HFFc6 (cell line): ENCODE measurements around the gene GPAM. TPM values are rescaled to one million over a fixed set of nuclear protein-coding genes. Genes with fewer than 3 reads are reported as not detected.

Experiments
- DNase-seq: peaks from one replicate; pipeline ENCODE4 v3.0.0-alpha.2; 2018
- H3K27ac Mint-ChIP-seq: 2 replicates; pipeline ENCODE4 v1.8.0; 2020; ENCODE audit warnings: mild to moderate bottlenecking, mixed read lengths
- H3K27me3 Mint-ChIP-seq: 2 replicates; pipeline ENCODE4 v1.8.0; 2021; ENCODE audit warnings: mild to moderate bottlenecking, moderate library complexity, mixed read lengths; ENCODE audit not compliant: insufficient read depth
- H3K36me3 Mint-ChIP-seq: 2 replicates; pipeline ENCODE4 v1.8.0; 2021; ENCODE audit warnings: low read depth, mixed read lengths
- H3K4me1 Mint-ChIP-seq: 2 replicates; pipeline ENCODE4 v1.8.0; 2020; ENCODE audit warnings: low read depth, mixed read lengths
- H3K4me3 Mint-ChIP-seq: 2 replicates; pipeline ENCODE4 v1.8.0; 2020; ENCODE audit warnings: mild to moderate bottlenecking, moderate library complexity, mixed read lengths
- H3K9me3 Mint-ChIP-seq: 2 replicates; pipeline ENCODE4 v1.8.0; 2020; ENCODE audit warnings: mild to moderate bottlenecking, mixed read lengths
- total RNA-seq, 6 experiments: library from RNA; stranded (reverse); fragmentation: NEBNext Ultra II Directional; extraction: Animal tissue kit (Norgen Biotek cat#: 25700); gene quantifications; 2 replicates in 1 of 6; 3 replicates in 5 of 6; pipeline ENCODE4 v1.2.3, GENCODE V29; 2021
- TF ChIP-seq, protein P1 (sequence below): fragments of 200-600 bp; sonication (generic); IDR thresholded peaks from 2 replicates; pipeline ENCODE4 v1.5.0; 2021; ENCODE audit warnings: antibody characterized with exemption, mild to moderate bottlenecking

Gene GPAM
- total RNA-seq, 6 experiments from 2014 or later = 7.4 to 14.7 (median 11.4) TPM

DNA sequence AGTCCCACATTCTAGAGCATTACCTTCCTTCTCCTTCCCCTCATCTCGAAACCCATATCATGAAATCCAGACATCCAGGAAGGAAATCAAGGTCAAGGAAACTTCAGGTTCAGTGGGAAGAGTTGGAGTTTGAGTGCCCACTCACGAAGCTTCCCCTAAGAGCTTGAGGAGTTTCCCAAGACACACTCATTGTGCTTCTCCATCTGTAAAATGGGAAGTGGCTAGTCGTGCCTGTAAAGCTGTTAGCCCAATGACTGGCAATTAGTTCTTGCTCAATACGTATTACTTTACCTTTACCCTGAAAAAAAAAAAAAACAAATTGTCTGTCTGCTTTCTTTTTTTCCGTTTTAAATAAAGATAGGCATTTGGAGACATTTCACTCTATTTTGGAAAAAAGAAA is 42.3 kb downstream of the GPAM start:
- no peak overlapping the region for H3K27ac Mint-ChIP-seq
- peaks cover 5% of the 10 kb centered on the region; the same call in 1 of the 2 replicates for H3K4me1 Mint-ChIP-seq
- no peak for DNase-seq
- peaks cover 11% of the 10 kb centered on the region for H3K27me3 Mint-ChIP-seq
- TF ChIP-seq, protein P1, sequence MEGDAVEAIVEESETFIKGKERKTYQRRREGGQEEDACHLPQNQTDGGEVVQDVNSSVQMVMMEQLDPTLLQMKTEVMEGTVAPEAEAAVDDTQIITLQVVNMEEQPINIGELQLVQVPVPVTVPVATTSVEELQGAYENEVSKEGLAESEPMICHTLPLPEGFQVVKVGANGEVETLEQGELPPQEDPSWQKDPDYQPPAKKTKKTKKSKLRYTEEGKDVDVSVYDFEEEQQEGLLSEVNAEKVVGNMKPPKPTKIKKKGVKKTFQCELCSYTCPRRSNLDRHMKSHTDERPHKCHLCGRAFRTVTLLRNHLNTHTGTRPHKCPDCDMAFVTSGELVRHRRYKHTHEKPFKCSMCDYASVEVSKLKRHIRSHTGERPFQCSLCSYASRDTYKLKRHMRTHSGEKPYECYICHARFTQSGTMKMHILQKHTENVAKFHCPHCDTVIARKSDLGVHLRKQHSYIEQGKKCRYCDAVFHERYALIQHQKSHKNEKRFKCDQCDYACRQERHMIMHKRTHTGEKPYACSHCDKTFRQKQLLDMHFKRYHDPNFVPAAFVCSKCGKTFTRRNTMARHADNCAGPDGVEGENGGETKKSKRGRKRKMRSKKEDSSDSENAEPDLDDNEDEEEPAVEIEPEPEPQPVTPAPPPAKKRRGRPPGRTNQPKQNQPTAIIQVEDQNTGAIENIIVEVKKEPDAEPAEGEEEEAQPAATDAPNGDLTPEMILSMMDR = no peak
- no peaks in the 10 kb centered on the region for H3K36me3 Mint-ChIP-seq
- H3K4me3 Mint-ChIP-seq = no peak overlapping the region
- no peaks in the 10 kb centered on the region for H3K9me3 Mint-ChIP-seq

DNA sequence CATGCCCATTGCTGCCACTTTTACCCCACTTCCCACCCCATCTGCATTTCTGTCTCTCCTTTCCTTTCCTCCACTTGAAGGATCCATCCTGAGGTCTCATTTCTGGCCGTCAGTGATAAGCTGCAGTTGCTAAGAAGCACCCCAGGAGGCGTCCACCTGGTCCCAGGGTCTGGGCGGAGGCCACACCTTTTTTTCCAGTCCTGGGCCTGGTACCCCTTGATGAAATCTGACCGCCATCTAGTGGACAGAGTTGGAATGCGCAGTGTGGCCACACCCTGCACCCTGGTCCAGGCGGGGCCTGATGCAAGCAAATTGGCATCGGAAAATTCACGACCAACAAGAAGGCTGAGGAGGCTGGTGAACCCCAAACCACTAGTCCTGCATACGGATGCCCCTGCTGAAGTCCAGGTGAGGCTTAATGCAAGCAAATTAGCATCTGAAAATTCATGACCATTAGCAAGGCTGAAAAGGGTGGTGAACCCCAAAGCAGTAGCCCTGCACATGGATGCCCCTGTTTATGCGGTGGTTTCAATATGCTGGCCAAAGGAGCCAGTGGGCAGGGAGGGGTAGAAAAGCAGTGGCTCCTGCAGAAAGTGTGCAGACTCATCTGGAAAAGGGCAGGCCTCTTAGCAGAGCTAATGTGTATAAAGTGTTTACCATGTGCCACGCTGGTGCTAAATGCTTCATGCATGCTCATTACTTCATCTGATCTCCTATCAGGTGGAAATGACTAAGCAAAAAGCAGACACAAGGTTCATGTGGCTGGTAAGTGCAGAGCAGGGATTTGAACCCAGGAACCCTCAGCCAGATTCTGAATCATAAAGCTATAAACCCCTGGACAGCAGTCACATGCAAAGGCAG is 43.2 kb downstream of the GPAM start:
- Mint-ChIP-seq H3K9me3 (no peaks in the 10 kb centered on the region), H3K36me3 (no peaks in the 10 kb centered on the region), H3K27ac (no peak overlapping the region), H3K27me3 (peaks cover 11% of the 10 kb centered on the region), H3K4me3 (no peak overlapping the region), H3K4me1 (peaks cover 5% of the 10 kb centered on the region; the same call in 1 of the 2 replicates)
- peak; percentile 73 for DNase-seq
- TF ChIP-seq, protein P1 = peak; percentile 98

DNA sequence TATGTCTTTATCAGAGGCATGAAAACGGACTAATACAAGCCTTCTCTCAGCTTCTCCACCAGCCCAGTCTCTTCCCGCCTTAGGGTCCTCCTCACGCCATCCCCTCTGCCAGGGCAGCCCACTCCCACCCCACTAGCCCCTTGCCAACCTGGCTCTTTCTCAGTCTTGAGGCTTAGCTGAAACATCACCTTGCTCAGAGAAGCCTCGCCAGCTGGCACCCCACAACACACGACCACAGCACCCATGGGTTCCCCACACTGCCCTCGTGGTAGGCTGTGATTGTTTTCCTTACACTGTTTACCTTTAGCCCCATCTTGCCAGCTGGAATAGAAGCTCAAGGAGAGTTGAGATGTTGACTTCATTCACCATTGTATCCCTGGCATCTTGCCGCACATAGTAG is 44.4 kb downstream of the GPAM start:
- Mint-ChIP-seq H3K36me3 (no peaks in the 10 kb centered on the region), H3K4me1 (peaks cover 5% of the 10 kb centered on the region; the same call in 1 of the 2 replicates), H3K9me3 (no peaks in the 10 kb centered on the region), H3K4me3 (no peak overlapping the region), H3K27me3 (peaks cover 14% of the 10 kb centered on the region), H3K27ac (no peak overlapping the region)
- TF ChIP-seq, protein P1 = no peak
- DNase-seq = no peak

- no peaks in the 10 kb centered on the region for H3K36me3 Mint-ChIP-seq
- DNase-seq = peak; percentile 56
- H3K27me3 Mint-ChIP-seq = peaks cover 9% of the 10 kb centered on the region
- no peak overlapping the region for H3K27ac Mint-ChIP-seq
- H3K4me1 Mint-ChIP-seq = peaks cover 5% of the 10 kb centered on the region; the same call in 1 of the 2 replicates
- no peaks in the 10 kb centered on the region for H3K9me3 Mint-ChIP-seq
- TF ChIP-seq, protein P1 = peak; percentile 98
- H3K4me3 Mint-ChIP-seq = no peak overlapping the region
Observed at GRCh38 chr10:112137154-112137987, 46.2 kb downstream of the GPAM start.

DNA sequence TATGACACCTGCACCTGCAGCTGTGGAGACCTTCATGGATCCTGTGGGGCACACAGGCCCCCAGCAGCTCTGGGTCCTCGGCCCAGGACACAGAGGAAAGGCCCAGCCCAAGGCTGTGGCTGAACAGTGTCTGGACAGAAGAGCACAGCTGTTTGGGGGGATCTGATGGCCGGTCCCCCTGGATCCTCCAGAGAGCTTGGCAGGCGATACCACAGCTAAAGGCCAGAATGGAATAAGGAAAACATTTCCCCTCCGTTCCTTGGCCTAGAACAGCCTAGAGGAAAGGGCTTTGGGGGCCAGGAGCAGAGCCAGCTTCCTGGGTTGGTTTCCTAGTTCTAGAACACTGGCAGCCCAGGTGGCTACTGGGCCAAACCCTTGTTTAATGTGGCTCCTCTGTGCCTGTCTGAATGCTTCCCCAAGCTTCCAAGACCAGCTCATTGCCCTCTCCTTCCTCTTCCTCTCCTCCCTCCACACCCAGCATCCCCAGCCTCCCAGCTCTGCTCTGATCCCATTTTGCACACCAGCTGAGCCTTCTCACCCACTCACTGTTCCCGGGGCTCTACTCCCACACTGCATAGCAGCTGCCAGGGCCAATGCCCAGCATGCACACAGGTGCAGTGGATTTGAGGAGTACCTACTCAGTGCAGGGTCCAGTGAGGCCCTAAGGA is 46.9 kb downstream of the GPAM start:
- TF ChIP-seq, protein P1 = no peak
- H3K36me3 Mint-ChIP-seq = no peaks in the 10 kb centered on the region
- peaks cover 5% of the 10 kb centered on the region; the same call in 1 of the 2 replicates for H3K4me1 Mint-ChIP-seq
- no peaks in the 10 kb centered on the region for H3K9me3 Mint-ChIP-seq
- DNase-seq = no peak
- peaks cover 12% of the 10 kb centered on the region for H3K27me3 Mint-ChIP-seq
- H3K4me3 Mint-ChIP-seq = no peak overlapping the region
- no peak overlapping the region for H3K27ac Mint-ChIP-seq
